ENCODE data around the gene RGS8. TPM values are rescaled to one million over a fixed set of nuclear protein-coding genes. Genes with fewer than 3 reads are reported as not detected.

Gene RGS8
- total RNA-seq, 1 donor from 2014 or later = 7.8 TPM

DNA sequence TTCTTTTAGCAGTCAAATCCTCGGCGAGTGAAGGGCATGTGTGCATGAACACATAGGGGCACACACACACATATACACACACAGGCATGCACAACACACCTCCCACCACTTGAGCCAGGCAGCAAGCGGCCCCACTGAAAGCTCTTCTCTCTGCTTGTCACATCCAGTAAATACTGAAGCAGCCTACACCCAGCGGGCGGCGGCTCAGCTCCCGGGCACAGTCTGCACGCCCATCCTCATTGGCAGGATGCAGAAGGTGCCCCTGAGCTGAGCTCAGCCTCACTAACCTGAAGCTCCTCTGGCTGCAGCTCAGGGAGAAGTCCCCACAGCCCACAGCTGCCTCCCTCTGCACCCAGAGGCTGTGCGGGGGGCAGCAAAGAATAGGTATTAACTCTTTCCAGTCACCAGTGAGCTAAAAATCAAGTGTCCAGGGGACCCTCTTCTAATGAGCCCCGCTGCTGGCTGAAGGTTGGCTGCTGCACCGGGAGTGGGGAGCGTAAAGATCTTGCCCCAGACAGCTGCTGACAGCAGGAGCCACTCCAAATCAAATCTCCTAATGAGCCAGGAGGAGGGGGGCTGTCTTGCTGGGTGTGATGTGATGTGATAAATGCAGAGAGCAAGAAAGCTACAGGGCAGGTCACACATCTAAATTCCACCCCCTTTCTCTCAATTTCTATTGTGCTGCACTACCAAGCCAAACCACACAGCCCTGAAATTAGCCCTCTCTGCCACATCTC is 12.5 kb downstream of the RGS8 start:
- no peak for DNase-seq

DNA sequence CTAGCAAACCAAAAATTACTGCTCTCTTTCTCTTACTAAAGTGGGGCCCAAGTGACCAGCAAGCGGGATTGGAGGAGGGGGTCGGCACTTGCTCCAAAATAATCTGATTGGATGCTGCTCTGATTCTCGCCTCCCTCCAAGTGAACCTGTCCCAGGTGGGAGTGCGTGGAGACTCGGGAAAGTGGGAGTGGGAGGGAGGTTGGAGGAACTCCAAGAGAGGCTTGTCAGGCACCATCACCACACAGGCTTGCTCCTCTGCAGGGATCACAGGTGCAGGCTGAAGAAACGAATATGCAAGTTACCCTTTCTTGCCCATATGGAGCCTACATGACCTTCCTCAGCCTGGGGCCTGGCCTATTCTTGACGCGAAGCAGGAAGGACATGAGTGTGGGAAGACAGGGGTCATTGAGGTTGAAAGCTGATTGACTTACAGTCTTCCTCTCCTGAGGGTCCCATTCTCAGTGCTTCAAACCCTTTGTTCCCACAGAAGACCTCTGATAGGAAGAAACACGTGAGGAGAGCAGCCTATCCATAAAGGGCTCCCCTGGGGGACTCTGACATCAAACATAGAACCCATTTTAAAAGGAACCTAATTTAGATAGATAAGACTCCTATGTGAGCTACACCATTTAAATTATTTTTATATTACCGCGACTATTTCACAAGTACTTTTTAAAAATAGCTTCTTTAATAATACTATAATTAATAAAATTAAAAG is 14.2 kb downstream of the RGS8 start:
- DNase-seq = no peak

DNA sequence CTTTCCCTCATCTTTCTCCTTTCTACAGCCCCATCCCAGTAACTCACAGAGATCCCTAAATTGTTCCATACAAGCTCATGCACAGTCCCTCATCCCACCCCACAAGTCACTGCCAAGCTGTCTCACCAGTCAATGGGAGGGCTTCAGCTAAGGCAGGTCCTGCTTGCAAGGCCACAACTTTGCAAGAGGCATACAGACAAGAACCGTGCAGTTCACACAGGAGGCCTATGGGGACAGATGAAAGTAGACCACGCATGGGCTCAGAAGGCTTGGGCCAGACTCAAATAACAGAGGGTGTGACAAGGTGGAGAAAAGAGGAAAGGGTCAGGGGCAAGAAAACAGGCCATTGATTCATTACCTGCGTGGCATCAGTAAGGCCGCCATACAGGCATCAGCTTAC is 15.1 kb downstream of the RGS8 start:
- no peak for DNase-seq

DNA sequence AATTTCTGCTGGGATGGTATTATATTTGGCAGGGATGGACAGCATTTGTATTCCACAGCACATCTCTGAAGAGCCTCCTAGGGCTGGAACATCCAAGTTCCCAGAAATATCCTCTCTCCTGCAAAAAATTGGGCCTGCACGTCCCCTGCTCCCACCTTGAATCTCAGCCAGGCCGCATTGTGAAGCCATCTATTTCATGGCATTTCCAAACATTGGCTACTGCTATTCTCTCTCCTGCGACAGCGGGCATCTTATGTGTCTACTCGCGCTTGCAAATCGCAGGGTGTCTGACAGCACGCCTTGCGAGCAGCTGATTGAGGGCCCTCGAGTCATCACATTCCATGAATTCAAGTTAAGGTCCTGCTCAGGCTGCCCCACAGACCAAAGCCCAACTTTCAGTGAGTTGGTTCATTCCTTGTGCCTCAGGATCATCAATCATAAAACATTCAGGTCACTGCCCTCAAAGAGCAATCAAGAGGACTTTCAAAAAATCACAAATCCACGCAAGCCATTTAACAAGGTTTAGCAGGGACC is 15.8 kb downstream of the RGS8 start:
- no peak for DNase-seq

DNA sequence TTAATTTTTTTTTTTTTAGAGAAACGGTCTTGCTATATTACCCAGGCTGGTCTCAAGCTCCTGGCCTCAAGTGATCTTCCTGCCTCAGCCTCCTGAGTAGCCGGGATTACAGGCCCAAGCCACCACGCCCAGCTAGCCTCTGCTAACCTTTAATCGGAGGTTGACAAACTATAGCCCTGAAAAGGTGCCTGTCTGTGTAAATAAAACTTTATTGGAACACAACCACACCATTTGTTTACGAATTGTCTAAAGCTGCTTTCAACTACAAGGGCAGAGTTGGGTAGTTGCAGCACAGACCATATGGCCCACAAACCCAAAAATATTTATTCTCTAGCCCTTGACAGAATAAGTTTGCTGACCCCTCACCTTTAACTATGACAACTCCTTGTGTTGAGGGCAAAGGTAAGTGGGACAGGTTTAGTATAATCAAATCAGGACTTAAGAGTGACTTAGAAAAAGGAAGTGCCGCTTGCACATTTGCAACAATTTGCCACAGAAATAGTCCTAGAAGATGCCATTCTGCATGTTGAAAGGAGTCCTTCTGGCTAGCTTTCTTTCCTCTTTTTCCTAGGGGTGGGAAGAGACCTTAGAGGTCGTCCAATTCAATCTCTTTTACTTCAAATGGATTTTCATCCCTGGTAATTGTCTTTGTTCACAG is 16.4 kb downstream of the RGS8 start:
- DNase-seq = no peak

DNA sequence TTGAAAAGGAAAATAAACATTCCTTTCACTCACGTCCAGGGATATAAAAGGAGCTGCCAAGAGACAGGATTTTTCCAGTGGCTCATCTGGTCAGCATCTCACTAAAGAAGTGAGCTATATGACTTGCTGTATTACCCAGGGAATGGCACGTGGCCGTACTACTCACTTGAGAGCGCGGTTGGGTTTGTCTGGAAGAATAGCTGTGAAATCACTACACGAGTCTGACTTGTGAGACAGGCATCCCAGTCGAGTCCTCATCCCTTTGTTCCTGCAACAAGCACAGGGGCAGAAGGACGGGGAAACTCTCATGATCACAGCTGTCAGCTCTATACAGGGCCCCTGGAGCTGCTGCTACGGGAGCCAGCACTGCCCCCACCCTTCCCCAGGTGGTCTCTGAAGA is 17.7 kb downstream of the RGS8 start:
- DNase-seq = no peak

DNA sequence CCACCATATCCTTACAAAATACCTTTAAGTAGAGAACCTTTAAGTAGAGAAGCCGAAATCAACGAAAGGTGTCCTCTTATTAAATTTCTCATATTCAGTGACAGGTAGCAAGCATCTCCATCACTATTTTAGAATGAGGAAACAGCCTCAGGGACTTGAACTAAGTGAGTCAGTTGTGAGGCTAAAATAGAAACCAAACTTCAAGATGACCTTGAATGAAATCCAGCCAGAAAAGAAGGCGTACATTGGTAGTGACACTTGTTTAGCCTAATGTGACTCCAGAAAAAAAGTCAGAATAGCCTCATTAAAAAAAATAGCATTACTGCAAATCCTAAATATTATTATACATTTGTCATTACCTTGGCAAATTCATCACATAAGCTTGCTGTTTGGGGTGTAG is 20.1 kb downstream of the RGS8 start:
- DNase-seq = no peak

DNA sequence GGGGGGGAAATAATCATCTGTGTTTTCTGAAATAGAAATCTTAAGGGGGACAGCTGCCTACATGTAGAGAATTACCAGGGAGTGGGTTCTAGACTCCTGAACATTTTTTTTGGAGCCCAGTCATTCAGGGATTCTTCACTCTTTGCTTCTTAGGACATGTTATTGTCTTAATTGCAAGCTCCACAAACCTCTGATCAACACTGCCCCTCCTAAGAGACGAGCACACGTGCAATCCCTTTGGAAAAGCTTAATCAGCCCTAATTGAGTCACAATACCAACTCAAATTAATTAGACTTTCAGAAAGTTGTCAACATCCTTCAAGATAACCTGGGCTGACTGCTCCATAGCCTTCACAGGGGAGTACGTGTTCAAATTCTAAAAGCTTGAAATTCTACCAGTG is 21.4 kb downstream of the RGS8 start:
- no peak for DNase-seq

DNA sequence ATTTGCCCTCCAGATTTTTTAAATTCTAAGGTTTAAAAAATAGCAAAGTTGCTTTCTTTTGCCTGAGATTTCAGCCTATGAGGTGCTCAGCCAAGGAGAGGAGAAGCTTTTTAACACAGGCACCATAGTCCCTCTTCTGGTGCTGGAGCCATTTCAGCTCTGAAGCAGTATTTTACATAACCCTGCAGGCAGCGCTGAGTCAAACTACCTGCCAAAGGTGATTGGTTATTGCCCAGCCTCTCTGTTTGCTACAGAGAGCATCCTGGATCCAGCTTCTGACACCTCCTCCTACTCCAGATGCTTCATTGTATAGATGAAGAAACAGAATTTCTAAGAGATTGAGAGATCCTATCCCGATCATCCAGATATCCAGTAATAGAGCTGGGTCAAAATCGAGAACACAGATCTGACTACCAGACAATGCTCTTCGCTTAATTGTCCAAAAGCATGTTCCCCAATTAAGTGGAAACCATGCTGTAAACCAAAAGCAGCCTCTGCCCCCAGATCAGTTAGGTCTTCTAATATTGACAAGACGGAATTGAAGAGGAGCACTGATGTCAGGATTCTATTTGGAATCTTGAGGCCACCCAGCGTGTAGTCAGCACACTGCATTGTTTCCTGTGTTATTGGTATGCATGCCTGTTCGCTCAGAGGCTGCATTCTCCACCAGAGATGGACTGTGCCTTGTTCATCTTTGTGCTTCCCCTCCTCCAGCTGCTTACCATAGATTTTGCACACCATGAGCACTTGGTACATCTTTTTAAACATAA is 22.1 kb downstream of the RGS8 start:
- DNase-seq = no peak

DNA sequence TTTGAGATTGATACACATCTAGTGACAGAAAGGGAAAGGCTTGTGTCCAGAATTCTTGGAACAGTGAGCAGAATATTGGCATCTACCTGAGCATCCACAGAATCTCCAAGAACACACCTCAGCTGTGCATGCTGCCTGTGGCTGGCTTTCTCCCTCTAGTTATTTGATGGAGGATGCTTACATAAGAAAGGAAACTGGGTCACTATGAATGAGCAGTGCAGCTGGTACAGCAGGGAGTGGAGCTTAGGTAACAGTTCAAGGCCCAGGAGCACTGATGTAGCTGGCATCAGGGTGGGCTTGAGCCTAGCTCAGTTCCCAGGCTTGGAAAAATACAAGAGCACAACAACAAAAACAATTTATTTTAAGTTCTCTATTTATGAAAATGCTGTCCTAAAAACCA is 26.3 kb downstream of the RGS8 start:
- DNase-seq = no peak

DNA sequence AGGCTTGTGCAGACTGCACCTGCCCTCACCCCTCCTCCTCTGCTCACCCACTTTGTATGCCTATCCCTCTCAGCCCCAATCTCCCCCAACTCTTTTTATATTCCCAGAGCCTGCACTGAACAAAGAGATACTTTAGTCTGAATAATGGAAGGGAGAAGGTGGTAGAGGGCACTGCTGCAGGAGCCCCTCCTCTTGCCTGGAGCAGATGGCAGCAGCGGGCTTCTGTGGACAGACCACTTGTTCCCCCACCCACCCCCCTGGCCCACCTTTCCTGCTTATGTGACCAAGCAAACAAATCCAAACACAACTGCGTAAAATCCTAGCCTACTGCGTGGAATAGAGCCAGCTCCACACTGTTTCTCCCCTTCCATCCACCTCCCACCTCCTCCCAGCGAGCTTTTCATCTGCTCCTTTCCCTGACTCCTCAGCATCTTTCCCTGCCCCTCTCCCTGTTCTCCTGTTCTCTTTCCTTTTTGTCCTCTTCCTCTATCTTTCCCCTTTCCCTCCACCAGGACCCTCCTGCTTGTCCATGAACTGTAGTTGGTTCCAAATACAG is 27.5 kb downstream of the RGS8 start:
- no peak for DNase-seq

DNA sequence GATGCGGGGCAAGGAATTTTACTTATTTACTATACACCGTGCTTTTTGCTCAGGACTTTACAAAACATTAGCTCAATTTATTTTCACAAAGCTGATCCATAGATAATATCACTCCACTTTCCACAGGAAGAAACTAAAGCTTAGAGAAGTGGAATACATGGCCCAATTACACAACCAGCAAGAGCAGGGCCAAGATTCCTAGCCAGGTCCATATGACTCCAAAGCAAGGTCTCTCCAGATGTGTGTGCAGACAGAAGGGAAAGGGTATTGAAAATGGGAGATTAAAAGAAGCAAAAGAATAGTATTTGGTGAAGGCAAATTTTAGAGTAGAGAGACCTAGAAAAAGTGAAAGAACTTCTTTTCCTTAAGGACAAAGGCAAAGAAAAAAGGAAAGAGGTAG is 30.4 kb downstream of the RGS8 start:
- DNase-seq = no peak

DNA sequence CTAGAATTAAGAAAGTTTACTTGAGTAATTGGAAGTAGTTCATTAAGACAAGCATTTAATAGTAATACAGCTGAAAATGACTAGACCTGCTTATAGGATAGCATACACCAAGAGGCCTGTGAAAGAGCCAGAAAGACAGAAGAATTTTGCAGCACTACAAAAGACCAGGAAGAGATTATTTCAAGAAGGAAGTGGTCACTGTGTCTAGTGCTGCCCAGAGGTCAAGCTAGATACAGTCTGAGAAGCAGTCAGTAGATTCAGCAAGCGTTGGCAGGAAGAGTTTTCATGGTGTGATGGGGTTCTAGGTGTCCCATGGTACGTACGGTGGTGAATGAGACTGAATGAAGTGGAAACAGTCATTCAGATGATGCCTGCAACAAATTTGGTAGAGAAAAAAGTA is 31.5 kb downstream of the RGS8 start:
- DNase-seq = no peak

DNA sequence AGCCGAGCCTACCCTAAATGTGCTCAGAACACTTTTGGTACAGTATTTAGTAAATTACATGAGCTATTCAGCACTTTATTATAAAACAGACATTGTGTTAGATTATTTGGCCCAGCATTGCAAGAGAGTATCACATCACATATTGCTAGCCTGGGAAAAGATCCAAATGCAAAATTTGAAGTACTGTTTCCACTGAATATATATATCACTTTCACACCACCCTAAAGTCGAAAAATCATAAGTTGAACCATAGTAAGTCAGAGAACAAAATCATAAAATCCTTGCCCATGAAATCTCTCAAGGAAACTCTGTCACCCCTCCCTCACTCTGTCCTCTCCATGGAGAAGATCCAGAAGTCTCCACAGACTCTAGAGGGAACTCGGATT is 33.1 kb downstream of the RGS8 start:
- DNase-seq = no peak

DNA sequence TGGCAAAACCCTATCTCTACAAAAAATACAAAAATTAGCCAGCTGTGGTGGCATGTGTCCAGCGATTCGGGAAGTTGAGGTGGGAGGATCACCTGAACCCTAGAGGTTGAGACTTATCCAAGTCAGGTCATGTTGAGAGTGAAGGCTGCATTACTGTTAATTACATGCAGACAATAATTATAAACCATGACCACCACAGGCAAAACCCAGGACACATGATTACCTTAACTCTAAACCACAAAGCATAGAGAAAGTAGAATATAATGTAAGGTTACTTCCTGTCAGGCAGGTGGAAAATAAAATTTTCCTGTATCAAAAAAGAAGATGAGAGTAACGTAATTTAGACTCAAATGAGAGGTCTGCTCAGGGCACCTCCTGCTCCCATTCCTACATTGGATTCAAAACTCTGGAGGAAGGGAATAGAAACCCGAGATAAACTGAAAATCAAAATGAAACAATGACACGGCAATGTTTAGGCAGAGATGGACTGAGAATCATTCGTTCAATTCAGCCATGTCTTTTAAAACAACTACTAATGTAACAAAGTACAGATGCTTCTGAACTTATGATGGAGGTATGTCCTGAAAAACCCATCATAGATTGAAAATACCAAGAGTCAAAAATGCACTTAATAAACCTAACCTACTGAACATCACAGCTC is 33.6 kb downstream of the RGS8 start:
- DNase-seq = no peak

DNA sequence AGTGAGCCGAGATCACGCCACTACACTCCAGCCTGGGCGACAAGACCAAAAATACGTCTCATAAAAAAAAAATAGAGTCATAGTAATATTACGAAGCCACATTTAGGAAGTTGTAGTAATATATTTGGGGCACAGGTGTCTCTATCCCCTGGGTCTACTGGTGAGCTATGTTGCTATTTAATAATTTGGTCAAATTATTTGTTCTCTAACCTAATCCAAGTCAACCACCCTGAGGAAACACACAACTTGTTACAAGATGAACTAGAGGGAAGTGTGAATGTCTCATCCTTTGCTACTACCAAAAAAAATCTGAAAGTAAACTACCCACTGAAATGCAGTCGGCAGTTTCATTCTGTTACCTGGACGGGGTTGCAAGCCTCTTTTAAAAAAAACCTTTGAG is 35.3 kb downstream of the RGS8 start:
- no peak for DNase-seq

DNA sequence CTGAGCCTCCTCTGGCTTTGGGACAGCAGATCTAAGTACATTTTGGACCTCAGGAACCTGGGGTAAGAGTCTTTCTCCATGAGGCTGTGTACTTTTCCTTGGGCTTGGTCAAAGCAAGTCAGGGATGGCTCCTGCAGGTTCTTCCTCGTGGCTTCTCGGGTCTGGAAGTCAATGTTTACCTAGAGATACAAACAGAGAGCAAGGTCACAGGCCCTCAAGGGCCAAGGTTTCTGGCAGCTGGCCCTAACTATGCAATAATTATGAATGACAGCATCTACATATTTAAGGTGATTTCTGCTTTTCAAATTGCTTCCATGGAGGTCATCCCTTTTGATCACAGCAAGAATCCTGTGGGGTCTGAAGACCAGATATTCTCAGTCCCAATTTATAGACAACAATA is 37.6 kb downstream of the RGS8 start:
- no peak for DNase-seq

DNA sequence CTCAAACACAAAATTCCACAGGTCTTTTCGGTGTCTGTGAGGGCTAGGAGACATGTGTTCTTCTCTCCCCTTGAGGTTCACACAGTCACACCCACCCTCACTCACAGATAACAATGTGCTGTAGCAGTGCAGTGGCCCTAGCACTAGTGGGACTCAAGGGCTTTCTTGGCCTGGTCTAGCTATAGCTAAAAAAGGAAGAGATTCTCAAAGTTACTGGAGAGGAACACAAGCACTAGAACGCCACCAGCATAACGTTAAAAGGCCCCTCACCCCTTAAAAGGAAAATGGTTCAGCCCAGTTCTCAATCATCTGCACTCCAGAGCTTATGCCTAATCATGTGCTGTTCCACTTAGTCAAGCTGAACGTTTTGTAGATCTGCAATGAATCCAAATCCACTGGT is 39.5 kb downstream of the RGS8 start:
- DNase-seq = no peak

DNA sequence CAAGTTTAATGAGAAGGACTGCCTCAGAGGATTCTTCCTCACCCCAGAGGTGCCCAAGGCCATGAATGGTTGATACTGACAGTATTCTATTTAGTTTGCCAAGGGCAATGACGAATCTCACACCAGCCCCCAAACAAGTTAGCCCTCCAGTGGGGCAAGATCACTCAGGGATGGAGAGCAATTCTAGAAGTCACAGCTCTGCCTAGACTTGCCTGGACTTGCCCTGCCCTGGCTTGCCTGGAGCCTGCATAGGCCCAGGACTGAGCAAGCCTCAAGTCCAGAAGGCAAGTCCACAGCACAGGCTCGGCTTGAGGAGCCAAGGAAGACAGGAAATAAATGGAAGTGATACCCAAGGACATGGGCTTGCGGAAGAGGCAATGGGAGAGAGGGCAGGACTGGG is 40.7 kb downstream of the RGS8 start:
- no peak for DNase-seq

DNA sequence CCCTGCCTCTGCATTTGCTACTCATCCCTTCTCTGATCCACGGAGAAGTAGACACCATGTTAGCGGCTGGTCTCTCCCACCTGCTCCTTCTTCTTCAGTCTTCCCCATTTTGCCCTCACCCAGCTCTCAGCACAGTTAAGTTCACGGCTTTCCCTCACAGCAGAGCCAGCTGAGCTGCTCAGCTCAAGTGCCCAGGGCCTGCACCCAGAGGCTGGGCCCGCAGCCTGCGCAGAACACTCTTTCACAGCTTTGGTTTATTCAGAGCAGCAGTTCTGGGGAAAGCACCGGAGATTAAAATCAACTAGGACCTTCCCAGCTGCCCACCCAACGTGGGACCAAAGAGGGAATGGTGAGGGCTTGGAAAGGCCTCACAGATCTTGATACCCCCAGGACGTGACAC is 41.9 kb downstream of the RGS8 start:
- no peak for DNase-seq

DNA sequence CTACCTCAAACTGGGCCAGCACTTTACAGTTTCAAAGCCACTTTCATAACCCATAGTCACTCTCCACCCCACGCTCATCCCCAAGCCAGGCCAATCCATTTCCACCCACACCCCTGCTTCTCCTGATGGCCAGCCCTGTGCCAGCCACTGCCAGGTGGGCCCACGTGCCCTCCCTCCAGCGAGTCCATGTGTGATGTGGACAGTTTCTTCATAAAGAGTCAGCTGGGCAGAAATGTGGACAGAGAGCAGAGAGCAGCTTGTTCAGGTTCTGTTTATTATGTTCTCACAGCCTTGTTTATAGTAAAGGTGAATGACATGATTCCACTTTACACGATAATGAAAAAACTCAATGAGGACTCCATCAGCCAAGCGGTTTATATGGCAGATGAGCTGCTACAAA is 42.8 kb downstream of the RGS8 start:
- no peak for DNase-seq

DNA sequence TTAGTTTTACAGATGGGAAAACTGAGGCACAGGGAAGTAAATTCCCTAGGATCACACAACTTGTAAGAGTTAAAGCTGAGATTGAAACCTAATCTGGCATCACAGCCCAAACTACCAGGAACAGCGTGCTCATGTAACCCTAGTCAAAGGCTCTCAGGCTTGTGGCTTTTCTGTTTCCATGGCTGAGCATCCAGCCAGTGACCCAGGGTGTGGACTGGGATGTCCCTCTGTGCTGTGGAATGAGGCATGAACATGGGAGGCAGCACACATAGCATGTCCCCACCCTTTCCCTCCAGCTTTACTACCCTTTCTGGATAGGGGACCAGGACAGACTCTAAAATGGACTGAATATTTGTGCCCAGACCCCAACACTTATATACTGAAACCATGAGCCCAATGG is 45.1 kb downstream of the RGS8 start:
- DNase-seq = no peak
